ENCODE data around the gene AP1S1. TPM values are rescaled to one million over a fixed set of nuclear protein-coding genes. Genes with fewer than 3 reads are reported as not detected.
"Not testable (repeated sequence)": the region's sequence is repeated elsewhere in the genome, so short reads cannot be mapped to it uniquely, and the experiment has no call there.

The AP1S1 gene
- total and polyA plus RNA-seq, 4 donors = 42.7 to 74.7 (median 60.9) TPM

- whole genome bisulfite sequencing, 2 donors = 90 to 92% methylated on average over 4 to 5 of the region's 5 CpGs
- no peak for DNase-seq
- Histone ChIP-seq H3K4me1 (ENCODE audit: control insufficient read depth in 5 of 5, insufficient read depth in 5 of 5, low read length in 5 of 5) (peaks cover 0 to 7% (median 6%) of the 10 kb centered on the region in 5 donors), H3K27ac (ENCODE audit: low read depth in 1 of 2, low read length in 1 of 2) (peak overlapping the region; percentile 72 to 74), H3K27me3 (ENCODE audit: control insufficient read depth in 3 of 3, insufficient read depth in 3 of 3, low read length in 2 of 3) (no peaks in the 10 kb centered on the region), H3K36me3 (ENCODE audit: control insufficient read depth in 4 of 4, insufficient read depth in 4 of 4, low read length in 4 of 4) (no peaks in the 10 kb centered on the region), H3K9me3 (ENCODE audit: control insufficient read depth in 4 of 4, insufficient read depth in 3 of 4, low read length in 3 of 4) (no peaks in the 10 kb centered on the region), H3K4me3 (no peak overlapping the region), H3K9ac (ENCODE audit: insufficient read depth in 1 of 2, low read length in 2 of 2) (no peak overlapping the region)
- ATAC-seq (ENCODE audit: insufficient read depth, low FRiP score) = no peak
- TF ChIP-seq, protein P1, sequence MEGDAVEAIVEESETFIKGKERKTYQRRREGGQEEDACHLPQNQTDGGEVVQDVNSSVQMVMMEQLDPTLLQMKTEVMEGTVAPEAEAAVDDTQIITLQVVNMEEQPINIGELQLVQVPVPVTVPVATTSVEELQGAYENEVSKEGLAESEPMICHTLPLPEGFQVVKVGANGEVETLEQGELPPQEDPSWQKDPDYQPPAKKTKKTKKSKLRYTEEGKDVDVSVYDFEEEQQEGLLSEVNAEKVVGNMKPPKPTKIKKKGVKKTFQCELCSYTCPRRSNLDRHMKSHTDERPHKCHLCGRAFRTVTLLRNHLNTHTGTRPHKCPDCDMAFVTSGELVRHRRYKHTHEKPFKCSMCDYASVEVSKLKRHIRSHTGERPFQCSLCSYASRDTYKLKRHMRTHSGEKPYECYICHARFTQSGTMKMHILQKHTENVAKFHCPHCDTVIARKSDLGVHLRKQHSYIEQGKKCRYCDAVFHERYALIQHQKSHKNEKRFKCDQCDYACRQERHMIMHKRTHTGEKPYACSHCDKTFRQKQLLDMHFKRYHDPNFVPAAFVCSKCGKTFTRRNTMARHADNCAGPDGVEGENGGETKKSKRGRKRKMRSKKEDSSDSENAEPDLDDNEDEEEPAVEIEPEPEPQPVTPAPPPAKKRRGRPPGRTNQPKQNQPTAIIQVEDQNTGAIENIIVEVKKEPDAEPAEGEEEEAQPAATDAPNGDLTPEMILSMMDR (IDR thresholded peaks at IDR 0.05; ENCODE audit: control extremely low read depth, extremely low read depth) = no peak
These were observed 43.0 kb upstream of the AP1S1 start for GRCh38 chr7:101111261-101111660.

DNA sequence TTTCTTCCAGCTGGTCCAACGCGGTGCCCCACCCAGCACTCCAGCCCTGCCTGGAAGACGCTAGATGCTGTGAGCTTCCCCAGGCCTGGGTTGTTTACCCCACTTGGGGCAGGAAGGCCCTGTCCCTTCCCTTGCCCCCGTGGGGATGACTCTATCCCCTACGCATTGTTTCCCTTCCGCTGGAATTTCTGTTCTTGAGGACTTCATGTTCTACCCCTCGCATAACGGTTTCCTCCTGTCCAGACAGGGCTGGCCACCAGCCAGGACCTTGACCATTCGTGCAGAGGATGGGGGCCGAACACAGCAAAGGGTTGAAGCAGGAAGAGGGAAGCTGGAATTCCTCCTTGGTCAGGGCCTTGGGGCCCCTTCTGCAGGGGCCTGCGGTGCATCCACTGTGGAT is 42.0 kb upstream of the AP1S1 start:
- no peaks in the 10 kb centered on the region for H3K9me3 ChIP-seq (ENCODE audit: control insufficient read depth in 4 of 4, insufficient read depth in 3 of 4, low read length in 3 of 4)
- no peaks in the 10 kb centered on the region for H3K36me3 ChIP-seq (ENCODE audit: control insufficient read depth in 4 of 4, insufficient read depth in 4 of 4, low read length in 4 of 4)
- ATAC-seq (ENCODE audit: insufficient read depth, low FRiP score) (no peak), DNase-seq (peak; percentile 32 to 59 (median 49))
- H3K27me3 ChIP-seq (ENCODE audit: control insufficient read depth in 3 of 3, insufficient read depth in 3 of 3, low read length in 2 of 3) = no peaks in the 10 kb centered on the region
- H3K27ac ChIP-seq (ENCODE audit: low read depth in 1 of 2, low read length in 1 of 2) = peak overlapping the region; percentile 72 to 74
- TF ChIP-seq, protein P1 (IDR thresholded peaks at IDR 0.05; ENCODE audit: control extremely low read depth, extremely low read depth) = no peak
- H3K4me3 ChIP-seq = no peak overlapping the region
- no peak overlapping the region for H3K9ac ChIP-seq (ENCODE audit: insufficient read depth in 1 of 2, low read length in 2 of 2)
- WGBS, 2 donors = 60 to 77% methylated on average over 11 of the region's 11 CpGs
- H3K4me1 ChIP-seq (ENCODE audit: control insufficient read depth in 5 of 5, insufficient read depth in 5 of 5, low read length in 5 of 5) = peaks cover 0 to 9% (median 7%) of the 10 kb centered on the region in 5 donors

DNA sequence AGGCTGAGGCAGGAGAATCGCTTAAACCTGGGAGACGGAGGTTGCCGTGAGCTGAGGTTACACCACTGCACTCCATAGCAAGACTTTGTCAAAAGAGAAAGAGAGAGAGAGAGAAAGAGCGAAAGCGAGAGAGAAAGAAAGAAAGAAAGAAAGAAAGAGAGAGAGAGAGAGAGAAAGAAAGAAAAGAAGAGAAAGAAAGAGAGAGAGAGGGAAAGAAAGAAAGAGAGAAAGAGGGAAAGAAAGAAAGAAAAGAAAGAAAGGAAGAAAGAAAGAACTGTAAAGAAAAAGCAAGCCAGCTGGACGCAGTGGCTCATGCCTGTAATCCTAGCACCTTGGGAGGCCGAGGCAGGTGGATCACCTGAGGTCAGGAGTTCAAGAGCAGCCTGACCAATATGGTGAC is 41.1 kb upstream of the AP1S1 start:
- Histone ChIP-seq H3K4me1 (ENCODE audit: control insufficient read depth in 5 of 5, insufficient read depth in 5 of 5, low read length in 5 of 5) (peaks cover 0 to 12% (median 7%) of the 10 kb centered on the region in 5 donors), H3K27ac (ENCODE audit: low read depth in 1 of 2, low read length in 1 of 2) (peak overlapping the region in 1 of 2 donors; percentile 48)
- not testable (repeated sequence) for ATAC-seq (ENCODE audit: insufficient read depth, low FRiP score); H3K9ac ChIP-seq (ENCODE audit: insufficient read depth in 1 of 2, low read length in 2 of 2); DNase-seq; H3K9me3 ChIP-seq (ENCODE audit: control insufficient read depth in 4 of 4, insufficient read depth in 3 of 4, low read length in 3 of 4); H3K27me3 ChIP-seq (ENCODE audit: control insufficient read depth in 3 of 3, insufficient read depth in 3 of 3, low read length in 2 of 3); H3K36me3 ChIP-seq (ENCODE audit: control insufficient read depth in 4 of 4, insufficient read depth in 4 of 4, low read length in 4 of 4); H3K4me3 ChIP-seq
- WGBS, 2 donors = 98 to 99% methylated on average over 7 of the region's 7 CpGs

GRCh38 chr7:101113836-101114235 is 40.4 kb upstream of the AP1S1 start:
- WGBS, 2 donors = 74 to 78% methylated on average over 11 of the region's 11 CpGs
- Histone ChIP-seq H3K27ac (ENCODE audit: low read depth in 1 of 2, low read length in 1 of 2) (no peak overlapping the region), H3K9ac (ENCODE audit: insufficient read depth in 1 of 2, low read length in 2 of 2) (no peak overlapping the region), H3K36me3 (ENCODE audit: control insufficient read depth in 4 of 4, insufficient read depth in 4 of 4, low read length in 4 of 4) (no peaks in the 10 kb centered on the region), H3K4me3 (no peak overlapping the region), H3K27me3 (ENCODE audit: control insufficient read depth in 3 of 3, insufficient read depth in 3 of 3, low read length in 2 of 3) (no peaks in the 10 kb centered on the region), H3K4me1 (ENCODE audit: control insufficient read depth in 5 of 5, insufficient read depth in 5 of 5, low read length in 5 of 5) (peaks cover 0 to 12% (median 7%) of the 10 kb centered on the region in 5 donors), H3K9me3 (ENCODE audit: control insufficient read depth in 4 of 4, insufficient read depth in 3 of 4, low read length in 3 of 4) (no peaks in the 10 kb centered on the region)
- ATAC-seq (ENCODE audit: insufficient read depth, low FRiP score) (no peak), DNase-seq (no peak)
- TF ChIP-seq, protein P1 (IDR thresholded peaks at IDR 0.05; ENCODE audit: control extremely low read depth, extremely low read depth) = no peak

Data from lung (tissue), 12 donors.